Gastrocnemius medialis (tissue), 4 donors: ENCODE results near the gene NEDD4L.

Experiments
- POLR2A ChIP-seq, 2 donors: fragments of 450-650 bp; IDR thresholded peaks; one replicate each; pipeline ENCODE4 v1.6.1; 2017; ENCODE audit warnings: antibody characterized with exemption in 2 of 2, mild to moderate bottlenecking in 2 of 2, moderate library complexity in 2 of 2
- TF ChIP-seq, protein P1 (sequence below), 5 experiments: fragments of 450-650 bp in 3 of 5; fragments of 200-600 bp in 2 of 5; sonication (generic) in 2 of 5; IDR thresholded peaks in 4 of 5; conservative IDR thresholded peaks in 1 of 5; 1 replicate in 4 of 5; 2 replicates in 1 of 5; pipeline ENCODE4 v1.5.1; 2016 to 2019; ENCODE audit warnings: antibody characterized with exemption in 5 of 5, mild to moderate bottlenecking in 3 of 5, moderate library complexity in 3 of 5

DNA sequence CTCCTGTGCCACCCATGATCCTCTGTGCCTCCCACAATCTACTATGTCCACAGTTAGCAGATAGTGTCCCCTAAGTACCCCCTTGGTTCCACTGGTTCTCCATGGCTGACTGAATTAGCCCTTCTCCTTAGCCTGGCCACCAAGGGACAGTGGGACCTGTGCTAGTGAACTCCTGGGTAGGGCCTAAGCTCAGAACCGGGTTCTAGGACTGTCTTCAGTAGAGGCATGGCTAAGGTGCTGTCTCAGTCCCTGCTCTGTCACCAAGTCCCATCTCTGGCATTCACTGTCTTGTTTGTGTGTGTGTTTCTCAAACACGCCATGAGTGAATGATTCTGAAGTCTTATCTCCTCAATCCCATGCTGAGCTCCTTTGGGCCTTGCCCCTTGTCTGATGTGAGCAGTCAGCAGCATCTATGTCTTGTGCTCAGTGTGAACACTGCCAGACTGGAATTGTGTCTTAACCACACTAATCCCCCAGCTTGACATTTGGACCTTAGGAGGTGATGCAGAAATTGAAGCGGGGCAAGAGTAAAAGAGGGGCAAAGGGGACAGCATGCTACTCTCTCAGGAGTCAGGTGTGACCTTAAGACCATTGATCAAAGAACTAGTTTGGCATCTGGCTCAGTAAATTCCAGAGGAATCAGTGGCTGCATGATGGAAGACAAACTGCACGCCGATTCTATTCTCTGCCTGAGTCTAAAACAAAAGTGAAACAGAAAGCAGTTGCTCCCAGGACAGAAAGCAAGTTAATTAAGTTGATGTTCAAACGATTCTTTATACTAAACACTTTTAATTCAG lies 394.3 kb downstream of the NEDD4L start:
- TF ChIP-seq POLR2A (IDR thresholded peaks at IDR 0.05): no peak
- TF ChIP-seq, protein P1, sequence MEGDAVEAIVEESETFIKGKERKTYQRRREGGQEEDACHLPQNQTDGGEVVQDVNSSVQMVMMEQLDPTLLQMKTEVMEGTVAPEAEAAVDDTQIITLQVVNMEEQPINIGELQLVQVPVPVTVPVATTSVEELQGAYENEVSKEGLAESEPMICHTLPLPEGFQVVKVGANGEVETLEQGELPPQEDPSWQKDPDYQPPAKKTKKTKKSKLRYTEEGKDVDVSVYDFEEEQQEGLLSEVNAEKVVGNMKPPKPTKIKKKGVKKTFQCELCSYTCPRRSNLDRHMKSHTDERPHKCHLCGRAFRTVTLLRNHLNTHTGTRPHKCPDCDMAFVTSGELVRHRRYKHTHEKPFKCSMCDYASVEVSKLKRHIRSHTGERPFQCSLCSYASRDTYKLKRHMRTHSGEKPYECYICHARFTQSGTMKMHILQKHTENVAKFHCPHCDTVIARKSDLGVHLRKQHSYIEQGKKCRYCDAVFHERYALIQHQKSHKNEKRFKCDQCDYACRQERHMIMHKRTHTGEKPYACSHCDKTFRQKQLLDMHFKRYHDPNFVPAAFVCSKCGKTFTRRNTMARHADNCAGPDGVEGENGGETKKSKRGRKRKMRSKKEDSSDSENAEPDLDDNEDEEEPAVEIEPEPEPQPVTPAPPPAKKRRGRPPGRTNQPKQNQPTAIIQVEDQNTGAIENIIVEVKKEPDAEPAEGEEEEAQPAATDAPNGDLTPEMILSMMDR (IDR thresholded peaks at IDR 0.05 in 4 of 5, conservative IDR thresholded peaks at IDR 0.05 in 1 of 5): no peak
